Neural cell (in vitro differentiated cells): ENCODE results near the gene FA2H.

Experiments
- MXI1 ChIP-seq: fragments of 450-650 bp; conservative IDR thresholded peaks from 2 replicates; pipeline ENCODE4 v1.6.1; 2014; ENCODE audit warnings: antibody characterized with exemption, mild to moderate bottlenecking; ENCODE audit not compliant: poor library complexity, severe bottlenecking
- RAD21 ChIP-seq: fragments of 450-650 bp; conservative IDR thresholded peaks from 2 replicates; pipeline ENCODE4 v1.6.1; 2014; ENCODE audit warnings: antibody characterized with exemption, mild to moderate bottlenecking, moderate library complexity
- TF ChIP-seq, protein P1 (sequence below): fragments of 450-650 bp; IDR thresholded peaks from 2 replicates; pipeline ENCODE4 v1.5.1; 2014; ENCODE audit warnings: antibody characterized with exemption, mild to moderate bottlenecking, moderate library complexity; ENCODE audit not compliant: poor library complexity, severe bottlenecking

DNA sequence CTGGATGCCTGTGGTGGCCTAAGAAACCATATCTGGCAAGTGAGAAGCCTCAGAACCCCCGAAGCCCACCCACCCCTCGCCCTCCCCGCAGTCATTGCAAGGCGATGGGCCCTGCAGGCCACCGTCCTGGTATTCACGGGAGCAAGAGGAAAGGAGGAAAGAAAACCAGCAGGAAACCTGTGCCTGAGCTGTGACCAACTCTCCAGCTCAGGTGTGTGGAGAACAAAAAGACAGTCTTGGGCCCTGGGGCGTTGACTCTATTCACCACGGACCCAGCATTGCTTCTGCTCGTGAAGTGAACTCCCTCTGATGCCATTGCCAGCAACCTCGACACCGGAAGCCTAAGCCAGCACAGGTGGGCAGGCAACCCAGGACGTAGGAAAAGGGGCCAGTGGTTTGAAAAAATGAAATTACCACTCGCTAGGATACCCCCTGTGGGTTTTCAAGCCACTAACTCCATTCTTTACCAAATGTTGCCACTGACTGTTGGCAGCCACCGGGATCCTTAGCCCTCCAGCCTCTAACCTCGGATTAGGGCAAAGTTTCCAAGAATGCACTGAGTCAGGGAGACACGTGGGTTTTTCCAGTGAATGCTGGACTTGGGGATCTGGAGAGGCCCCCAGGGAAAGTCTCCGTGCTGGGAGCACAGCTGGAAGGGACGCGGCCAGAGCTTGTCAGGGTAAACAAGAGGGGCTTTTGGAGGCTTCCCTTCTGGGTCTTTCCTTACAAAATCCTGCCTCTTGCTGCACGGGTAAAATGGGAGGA lies 25.1 kb downstream of the FA2H start:
- TF ChIP-seq, protein P1, sequence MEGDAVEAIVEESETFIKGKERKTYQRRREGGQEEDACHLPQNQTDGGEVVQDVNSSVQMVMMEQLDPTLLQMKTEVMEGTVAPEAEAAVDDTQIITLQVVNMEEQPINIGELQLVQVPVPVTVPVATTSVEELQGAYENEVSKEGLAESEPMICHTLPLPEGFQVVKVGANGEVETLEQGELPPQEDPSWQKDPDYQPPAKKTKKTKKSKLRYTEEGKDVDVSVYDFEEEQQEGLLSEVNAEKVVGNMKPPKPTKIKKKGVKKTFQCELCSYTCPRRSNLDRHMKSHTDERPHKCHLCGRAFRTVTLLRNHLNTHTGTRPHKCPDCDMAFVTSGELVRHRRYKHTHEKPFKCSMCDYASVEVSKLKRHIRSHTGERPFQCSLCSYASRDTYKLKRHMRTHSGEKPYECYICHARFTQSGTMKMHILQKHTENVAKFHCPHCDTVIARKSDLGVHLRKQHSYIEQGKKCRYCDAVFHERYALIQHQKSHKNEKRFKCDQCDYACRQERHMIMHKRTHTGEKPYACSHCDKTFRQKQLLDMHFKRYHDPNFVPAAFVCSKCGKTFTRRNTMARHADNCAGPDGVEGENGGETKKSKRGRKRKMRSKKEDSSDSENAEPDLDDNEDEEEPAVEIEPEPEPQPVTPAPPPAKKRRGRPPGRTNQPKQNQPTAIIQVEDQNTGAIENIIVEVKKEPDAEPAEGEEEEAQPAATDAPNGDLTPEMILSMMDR, result no peak
- TF ChIP-seq RAD21, result no peak
- no peak for TF ChIP-seq MXI1
